Keratinocyte (primary cell): ENCODE measurements around the gene CCN5. TPM values are rescaled to one million over a fixed set of nuclear protein-coding genes. Genes with fewer than 3 reads are reported as not detected.

Source experiments
- DNase-seq: peaks from one replicate; pipeline ENCODE4 v3.0.0-alpha.2; 2011; ENCODE audit warnings: low read depth, missing footprints, low spot score
- FAIRE-seq: peaks from 2 replicates; lab custom pipeline; 2011; peaks lifted over from hg19 to GRCh38; lab: Jason Lieb, UNC
- H2AFZ ChIP-seq: 2 replicates; pipeline ENCODE4 v1.6.0; 2012; ENCODE audit warnings: low read length, control low read depth, inconsistent platforms; ENCODE audit not compliant: control insufficient read depth
- H3K27ac ChIP-seq: 2 replicates; pipeline ENCODE4 v1.5.1; 2011; ENCODE audit warnings: low read length; ENCODE audit not compliant: control insufficient read depth, insufficient read depth
- H3K27me3 ChIP-seq: 3 replicates; pipeline ENCODE4 v1.6.0; 2011; ENCODE audit warnings: low read length; ENCODE audit not compliant: control insufficient read depth, insufficient read depth; ENCODE audit errors: extremely low read depth
- H3K36me3 ChIP-seq, 2 experiments: 2 replicates in 1 of 2; 3 replicates in 1 of 2; pipeline ENCODE4 v1.5.1; 2011; ENCODE audit warnings: low read length in 2 of 2, mild to moderate bottlenecking in 1 of 2; ENCODE audit not compliant: control insufficient read depth in 2 of 2, insufficient read depth in 2 of 2; ENCODE audit errors: extremely low read depth in 1 of 2
- H3K4me1 ChIP-seq: 3 replicates; pipeline ENCODE4 v1.5.1; 2011; ENCODE audit warnings: low read length; ENCODE audit not compliant: control insufficient read depth, insufficient read depth; ENCODE audit errors: extremely low read depth
- H3K4me2 ChIP-seq: 3 replicates; pipeline ENCODE4 v1.6.0; 2011; ENCODE audit warnings: low read depth, low read length; ENCODE audit not compliant: control insufficient read depth, insufficient read depth; ENCODE audit errors: extremely low read depth
- H3K4me3 ChIP-seq, 3 experiments: fragments of 200-600 bp in 1 of 3; sonication (generic) in 1 of 3; 2 replicates in 2 of 3; 3 replicates in 1 of 3; pipeline ENCODE4 v1.5.1; 2011 to 2016; ENCODE audit warnings: low read length in 3 of 3, mild to moderate bottlenecking in 3 of 3, control low read depth in 2 of 3, inconsistent platforms in 1 of 3, low read depth in 1 of 3, mixed read lengths in 1 of 3, mixed run types in 1 of 3, moderate library complexity in 1 of 3; ENCODE audit not compliant: control insufficient read depth in 2 of 3, insufficient read depth in 2 of 3; ENCODE audit errors: extremely low read depth in 1 of 3
- H3K79me2 ChIP-seq: 2 replicates; pipeline ENCODE4 v1.6.0; 2012; ENCODE audit warnings: low read length; ENCODE audit not compliant: control insufficient read depth, insufficient read depth
- H3K9ac ChIP-seq: 3 replicates; pipeline ENCODE4 v1.6.0; 2011; ENCODE audit warnings: low read length; ENCODE audit not compliant: control insufficient read depth, insufficient read depth; ENCODE audit errors: extremely low read depth
- H3K9me1 ChIP-seq: 3 replicates; pipeline ENCODE4 v1.6.0; 2011; ENCODE audit warnings: low read length; ENCODE audit not compliant: control insufficient read depth, insufficient read depth; ENCODE audit errors: extremely low read depth
- H3K9me3 ChIP-seq: 2 replicates; pipeline ENCODE4 v1.5.1; 2012; ENCODE audit warnings: low read depth, low read length; ENCODE audit not compliant: control insufficient read depth
- H4K20me1 ChIP-seq: 3 replicates; pipeline ENCODE4 v1.6.0; 2011; ENCODE audit warnings: low read length; ENCODE audit not compliant: control insufficient read depth, insufficient read depth; ENCODE audit errors: extremely low read depth
- EZH2 ChIP-seq: IDR thresholded peaks from one replicate; pipeline ENCODE4 v1.6.1; 2012; ENCODE audit warnings: inconsistent platforms, mild to moderate bottlenecking, low read length, moderate library complexity
- dilution Hi-C: fragments of 300-500 bp; cut with MboI; formaldehyde crosslinking; loops from one replicate; pipeline ENCODE4 v1.7.0; 2020; ENCODE audit warnings: low sequenced_read_pairs; ENCODE audit not compliant: extremely low pct_ligation_motif_present
- polyA plus RNA-seq, 5 experiments: library from polyadenylated mRNA; depleted of rRNA in 3 of 5; stranded (reverse) in 3 of 5; stranded (forward) in 1 of 5; unstranded in 1 of 5; fragments of >200 nt; gene quantifications; 1 replicate in 1 of 5; 2 replicates in 3 of 5; 3 replicates in 1 of 5; pipeline versions ENCODE4 v1.2.1 to v1.2.3, GENCODE V29; 2011 to 2012; ENCODE audit warnings: missing spikeins in 2 of 5, low read depth in 1 of 5, low replicate concordance in 1 of 5
- TF ChIP-seq, protein P1 (sequence below), 3 experiments: IDR thresholded peaks in 1 of 3; conservative IDR thresholded peaks in 1 of 3; optimal IDR thresholded peaks in 1 of 3; 2 replicates in 2 of 3; 3 replicates in 1 of 3; pipeline versions ENCODE3 to v1.5.1; 2011; ENCODE audit warnings: low read length in 3 of 3, mild to moderate bottlenecking in 3 of 3, moderate library complexity in 2 of 3, control low read depth in 1 of 3, inconsistent platforms in 1 of 3; ENCODE audit not compliant: insufficient read depth in 2 of 3; ENCODE audit errors: extremely low read depth in 1 of 3

Gene CCN5
- polyA plus RNA-seq, 1 donor (not counting 4 experiments of a cell fraction or from before 2014, with no cell fraction given): not detected

GRCh38 chr20:44701858-44702256 is 13.3 kb upstream of the CCN5 start:
- dilution Hi-C loops: no loop called here
- Histone ChIP-seq H3K9me3 (no peaks in the 10 kb centered on the region), H3K27ac (no peak overlapping the region), H3K79me2 (no peaks in the 10 kb centered on the region), H3K9ac (no peak overlapping the region), H3K36me3 (no peaks in the 10 kb centered on the region), H4K20me1 (no peaks in the 10 kb centered on the region), H2AFZ (no peak overlapping the region), H3K4me3 (no peak overlapping the region), H3K4me1 (no peaks in the 10 kb centered on the region), H3K4me2 (no peak overlapping the region), H3K9me1 (no peaks in the 10 kb centered on the region), H3K27me3 (no peaks in the 10 kb centered on the region)
- no peak for TF ChIP-seq EZH2
- TF ChIP-seq, protein P1, sequence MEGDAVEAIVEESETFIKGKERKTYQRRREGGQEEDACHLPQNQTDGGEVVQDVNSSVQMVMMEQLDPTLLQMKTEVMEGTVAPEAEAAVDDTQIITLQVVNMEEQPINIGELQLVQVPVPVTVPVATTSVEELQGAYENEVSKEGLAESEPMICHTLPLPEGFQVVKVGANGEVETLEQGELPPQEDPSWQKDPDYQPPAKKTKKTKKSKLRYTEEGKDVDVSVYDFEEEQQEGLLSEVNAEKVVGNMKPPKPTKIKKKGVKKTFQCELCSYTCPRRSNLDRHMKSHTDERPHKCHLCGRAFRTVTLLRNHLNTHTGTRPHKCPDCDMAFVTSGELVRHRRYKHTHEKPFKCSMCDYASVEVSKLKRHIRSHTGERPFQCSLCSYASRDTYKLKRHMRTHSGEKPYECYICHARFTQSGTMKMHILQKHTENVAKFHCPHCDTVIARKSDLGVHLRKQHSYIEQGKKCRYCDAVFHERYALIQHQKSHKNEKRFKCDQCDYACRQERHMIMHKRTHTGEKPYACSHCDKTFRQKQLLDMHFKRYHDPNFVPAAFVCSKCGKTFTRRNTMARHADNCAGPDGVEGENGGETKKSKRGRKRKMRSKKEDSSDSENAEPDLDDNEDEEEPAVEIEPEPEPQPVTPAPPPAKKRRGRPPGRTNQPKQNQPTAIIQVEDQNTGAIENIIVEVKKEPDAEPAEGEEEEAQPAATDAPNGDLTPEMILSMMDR (optimal IDR thresholded peaks at IDR 0.05 in 1 of 3, IDR thresholded peaks at IDR 0.05 in 1 of 3, conservative IDR thresholded peaks at IDR 0.05 in 1 of 3; ENCODE audit: extremely low read depth in 1 of 3, insufficient read depth in 2 of 3, low read length in 3 of 3): no peak
- DNase-seq (no peak), FAIRE-seq (no peak)

GRCh38 chr20:44702776-44703175 is 12.4 kb upstream of the CCN5 start:
- no peak for DNase-seq
- no peak overlapping the region for H3K9ac ChIP-seq
- dilution Hi-C loops: no loop called here

More at GRCh38 chr20:44702776-44703175, 12.4 kb upstream of the CCN5 start:
- H3K27ac ChIP-seq: no peak overlapping the region
- no peaks in the 10 kb centered on the region for H3K9me3 ChIP-seq
- no peak for TF ChIP-seq EZH2
- TF ChIP-seq, protein P1 (optimal IDR thresholded peaks at IDR 0.05 in 1 of 3, IDR thresholded peaks at IDR 0.05 in 1 of 3, conservative IDR thresholded peaks at IDR 0.05 in 1 of 3; ENCODE audit: extremely low read depth in 1 of 3, insufficient read depth in 2 of 3, low read length in 3 of 3): no peak
- H4K20me1 ChIP-seq: no peaks in the 10 kb centered on the region
- H3K79me2 ChIP-seq: no peaks in the 10 kb centered on the region
- H3K4me2 ChIP-seq: no peak overlapping the region
- no peaks in the 10 kb centered on the region for H3K4me1 ChIP-seq
- H3K36me3 ChIP-seq: no peaks in the 10 kb centered on the region
- no peak for FAIRE-seq
- no peak overlapping the region for H2AFZ ChIP-seq
- no peaks in the 10 kb centered on the region for H3K27me3 ChIP-seq
- H3K9me1 ChIP-seq: no peaks in the 10 kb centered on the region
- H3K4me3 ChIP-seq: no peak overlapping the region
